Measurements from ENCODE around the gene GCNT3.

GCNT3 gene

DNA sequence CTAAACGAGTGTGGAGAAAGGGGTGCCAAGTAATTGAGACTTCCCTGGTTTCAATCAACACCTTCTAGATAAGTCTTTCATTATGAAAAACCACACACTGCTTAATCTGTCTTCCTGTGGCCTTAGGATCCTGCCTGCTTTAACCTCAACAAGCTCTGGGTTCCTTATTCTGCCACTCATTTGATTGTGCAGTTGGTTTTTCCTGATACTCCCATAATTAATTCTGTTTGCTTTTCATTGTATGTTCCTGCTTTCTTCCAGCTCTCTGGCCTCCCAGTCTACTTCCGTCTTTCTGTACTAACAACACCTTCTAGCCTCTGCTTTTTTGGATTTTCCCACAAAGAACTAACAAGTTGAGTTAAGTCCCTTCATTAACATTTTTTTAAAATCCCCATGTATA lies 20.2 kb upstream of the GCNT3 start:
- Histone ChIP-seq H3K36me3 (ENCODE audit: control insufficient read depth, insufficient read depth, low read length) (no peaks in the 10 kb centered on the region), H3K9ac (ENCODE audit: low read depth, low read length) (no peak overlapping the region), H3K4me3 (ENCODE audit: low read depth, low read length) (no peak overlapping the region), H3K27me3 (ENCODE audit: control insufficient read depth, insufficient read depth, low read length) (no peaks in the 10 kb centered on the region), H3K27ac (ENCODE audit: low read depth, low read length) (no peak overlapping the region), H3K9me3 (ENCODE audit: control insufficient read depth, insufficient read depth, low read length) (no peaks in the 10 kb centered on the region), H3K4me1 (ENCODE audit: control insufficient read depth, insufficient read depth, low read length) (no peaks in the 10 kb centered on the region)

DNA sequence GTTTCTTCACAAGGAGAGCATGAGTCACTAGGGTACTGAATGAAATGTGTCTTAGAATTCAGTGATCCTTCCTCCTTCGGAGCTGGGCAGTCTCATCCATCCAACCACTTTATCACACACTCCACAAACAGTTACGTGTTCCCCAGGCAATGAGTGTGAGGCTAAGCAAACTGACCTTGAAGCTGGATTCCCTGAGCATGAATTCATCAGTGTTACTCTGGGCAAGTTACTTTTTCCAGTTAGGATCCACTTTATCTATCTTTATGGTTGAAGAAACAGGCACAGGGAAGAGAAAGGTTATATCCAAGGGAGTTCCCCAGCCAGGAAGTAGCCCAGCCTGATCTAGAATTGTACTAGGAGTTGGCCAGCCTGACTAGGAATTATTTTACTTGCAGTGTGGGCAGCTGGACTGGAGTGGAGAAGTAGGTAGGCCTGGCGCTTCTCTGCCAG lies 17.1 kb upstream of the GCNT3 start:
- Histone ChIP-seq H3K9ac (ENCODE audit: low read depth, low read length) (no peak overlapping the region), H3K27me3 (ENCODE audit: control insufficient read depth, insufficient read depth, low read length) (no peaks in the 10 kb centered on the region), H3K4me3 (ENCODE audit: low read depth, low read length) (no peak overlapping the region), H3K36me3 (ENCODE audit: control insufficient read depth, insufficient read depth, low read length) (no peaks in the 10 kb centered on the region), H3K27ac (ENCODE audit: low read depth, low read length) (peak overlapping the region; percentile 9), H3K4me1 (ENCODE audit: control insufficient read depth, insufficient read depth, low read length) (no peaks in the 10 kb centered on the region), H3K9me3 (ENCODE audit: control insufficient read depth, insufficient read depth, low read length) (no peaks in the 10 kb centered on the region)

DNA sequence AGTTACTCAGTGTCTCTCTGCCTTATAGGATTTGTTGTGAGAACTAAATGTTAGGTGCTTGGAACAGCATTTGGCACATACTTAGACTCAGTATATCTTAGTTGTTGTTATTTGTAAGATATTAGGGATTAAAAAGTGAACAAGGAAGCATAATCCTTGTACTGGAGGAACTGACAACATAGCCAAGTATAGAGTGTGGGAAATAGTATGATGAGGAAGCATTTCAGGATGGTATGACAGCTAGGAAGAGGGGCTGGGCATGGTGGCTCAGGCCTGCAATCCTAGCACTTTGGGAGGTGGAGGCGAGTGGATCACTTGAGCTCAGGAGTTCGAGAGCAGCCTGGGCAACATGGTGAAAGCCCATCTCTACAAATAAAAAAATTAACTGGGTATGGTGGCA lies 16.6 kb upstream of the GCNT3 start:
- H3K36me3 ChIP-seq (ENCODE audit: control insufficient read depth, insufficient read depth, low read length), result no peaks in the 10 kb centered on the region
- no peak overlapping the region for H3K4me3 ChIP-seq (ENCODE audit: low read depth, low read length)
- H3K27ac ChIP-seq (ENCODE audit: low read depth, low read length), result peak overlapping the region; percentile 9
- H3K9ac ChIP-seq (ENCODE audit: low read depth, low read length), result no peak overlapping the region
- H3K4me1 ChIP-seq (ENCODE audit: control insufficient read depth, insufficient read depth, low read length), result no peaks in the 10 kb centered on the region
- no peaks in the 10 kb centered on the region for H3K27me3 ChIP-seq (ENCODE audit: control insufficient read depth, insufficient read depth, low read length)
- no peaks in the 10 kb centered on the region for H3K9me3 ChIP-seq (ENCODE audit: control insufficient read depth, insufficient read depth, low read length)

DNA sequence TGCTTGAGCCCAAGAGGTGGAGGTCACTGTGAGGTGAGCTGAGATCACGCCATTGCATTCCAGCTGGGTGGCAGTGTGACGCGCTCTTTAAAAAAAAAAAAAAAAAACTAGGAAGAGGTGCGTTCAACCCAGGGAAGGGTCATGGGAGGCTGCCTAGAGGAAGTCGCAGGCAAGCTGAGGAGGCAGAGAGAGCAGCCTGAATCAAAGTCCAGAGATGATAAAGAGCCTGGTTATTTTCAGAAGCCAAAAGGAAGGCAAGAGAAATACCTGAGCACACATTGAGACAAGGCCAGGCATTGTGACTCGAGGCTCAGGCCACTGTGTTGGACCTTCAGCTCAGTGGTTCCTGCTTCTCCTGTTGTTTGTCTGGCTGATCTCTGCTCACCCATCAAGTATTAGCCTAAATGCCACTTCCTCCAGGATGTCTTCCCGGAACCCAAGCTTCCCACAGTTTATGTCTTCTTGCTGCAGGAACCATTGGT lies 16.1 kb upstream of the GCNT3 start:
- Histone ChIP-seq H3K36me3 (ENCODE audit: control insufficient read depth, insufficient read depth, low read length) (no peaks in the 10 kb centered on the region), H3K9ac (ENCODE audit: low read depth, low read length) (no peak overlapping the region), H3K4me1 (ENCODE audit: control insufficient read depth, insufficient read depth, low read length) (no peaks in the 10 kb centered on the region), H3K27ac (ENCODE audit: low read depth, low read length) (no peak overlapping the region), H3K9me3 (ENCODE audit: control insufficient read depth, insufficient read depth, low read length) (no peaks in the 10 kb centered on the region), H3K27me3 (ENCODE audit: control insufficient read depth, insufficient read depth, low read length) (no peaks in the 10 kb centered on the region), H3K4me3 (ENCODE audit: low read depth, low read length) (no peak overlapping the region)

DNA sequence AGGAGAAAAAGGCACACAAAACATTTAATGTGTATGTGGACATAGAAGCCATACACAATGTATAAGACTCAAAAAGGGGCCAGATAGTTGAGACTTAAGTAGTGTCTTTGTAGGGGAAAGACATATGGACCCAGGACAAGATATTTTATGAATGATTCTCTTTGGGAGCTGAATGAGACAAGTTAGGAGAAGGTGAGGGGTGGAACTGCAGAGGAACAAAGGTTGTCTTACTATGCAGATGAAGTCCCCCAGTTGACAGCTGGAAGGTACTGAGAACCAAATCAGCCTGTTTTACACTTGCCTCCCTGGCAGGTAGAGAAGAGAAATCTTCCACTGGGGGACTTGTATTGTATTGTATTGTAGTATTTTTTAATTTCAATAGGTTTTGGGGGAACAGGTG lies 14.9 kb upstream of the GCNT3 start:
- no peaks in the 10 kb centered on the region for H3K4me1 ChIP-seq (ENCODE audit: control insufficient read depth, insufficient read depth, low read length)

DNA sequence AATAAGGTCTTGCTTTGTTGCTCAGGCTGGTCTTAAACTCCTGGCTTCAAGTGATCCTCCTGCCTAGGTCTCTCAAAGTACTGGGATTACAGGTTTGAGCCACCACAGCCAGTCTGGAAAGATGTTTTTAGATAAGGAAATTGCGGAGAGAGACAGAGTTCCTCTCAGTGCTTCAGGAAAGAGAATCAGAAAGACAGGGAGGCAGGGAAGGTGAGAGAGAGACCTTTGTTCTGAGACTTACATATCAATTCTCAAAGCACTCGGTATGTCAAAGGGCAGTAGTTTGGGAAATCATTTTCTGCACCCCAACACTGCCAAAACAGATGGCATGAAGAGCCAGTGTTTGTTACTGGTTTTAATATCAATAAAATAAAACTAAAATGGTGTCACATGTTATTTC lies 13.1 kb upstream of the GCNT3 start:
- H3K4me3 ChIP-seq (ENCODE audit: low read depth, low read length), result no peak overlapping the region
- H3K4me1 ChIP-seq (ENCODE audit: control insufficient read depth, insufficient read depth, low read length), result no peaks in the 10 kb centered on the region
- no peaks in the 10 kb centered on the region for H3K27me3 ChIP-seq (ENCODE audit: control insufficient read depth, insufficient read depth, low read length)
- H3K9ac ChIP-seq (ENCODE audit: low read depth, low read length), result no peak overlapping the region
- no peaks in the 10 kb centered on the region for H3K36me3 ChIP-seq (ENCODE audit: control insufficient read depth, insufficient read depth, low read length)
- H3K9me3 ChIP-seq (ENCODE audit: control insufficient read depth, insufficient read depth, low read length), result no peaks in the 10 kb centered on the region
- no peak overlapping the region for H3K27ac ChIP-seq (ENCODE audit: low read depth, low read length)

More for the DNA sequence above, 14.9 kb upstream of the GCNT3 start:
- no peak overlapping the region for H3K9ac ChIP-seq (ENCODE audit: low read depth, low read length)
- no peaks in the 10 kb centered on the region for H3K27me3 ChIP-seq (ENCODE audit: control insufficient read depth, insufficient read depth, low read length)
- no peaks in the 10 kb centered on the region for H3K9me3 ChIP-seq (ENCODE audit: control insufficient read depth, insufficient read depth, low read length)
- H3K27ac ChIP-seq (ENCODE audit: low read depth, low read length), result no peak overlapping the region
- no peak overlapping the region for H3K4me3 ChIP-seq (ENCODE audit: low read depth, low read length)
- no peaks in the 10 kb centered on the region for H3K36me3 ChIP-seq (ENCODE audit: control insufficient read depth, insufficient read depth, low read length)

DNA sequence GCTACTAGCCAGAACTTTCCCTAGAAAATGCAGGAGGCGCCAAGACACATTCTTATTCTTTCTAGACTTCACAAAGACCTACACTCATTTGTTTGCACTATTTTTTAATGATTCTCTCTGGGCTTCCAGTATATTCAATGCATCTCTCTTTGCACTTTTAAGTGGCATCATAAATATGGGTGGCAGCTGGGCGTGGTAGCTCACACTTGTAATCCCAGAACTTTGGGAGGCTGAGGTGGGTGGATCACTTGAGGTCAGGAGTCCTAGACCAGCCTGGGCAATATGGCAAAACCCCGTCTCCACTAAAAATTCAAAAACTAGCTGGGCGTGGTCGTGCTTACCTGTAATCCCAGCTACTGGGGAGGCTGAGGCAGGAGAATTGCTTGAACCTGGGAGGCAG lies 5.6 kb upstream of the GCNT3 start:
- H3K27ac ChIP-seq (ENCODE audit: low read depth, low read length), result no peak overlapping the region
- H3K4me1 ChIP-seq (ENCODE audit: control insufficient read depth, insufficient read depth, low read length), result no peaks in the 10 kb centered on the region
- no peaks in the 10 kb centered on the region for H3K36me3 ChIP-seq (ENCODE audit: control insufficient read depth, insufficient read depth, low read length)
- no peak overlapping the region for H3K4me3 ChIP-seq (ENCODE audit: low read depth, low read length)
- H3K27me3 ChIP-seq (ENCODE audit: control insufficient read depth, insufficient read depth, low read length), result no peaks in the 10 kb centered on the region
- H3K9me3 ChIP-seq (ENCODE audit: control insufficient read depth, insufficient read depth, low read length), result no peaks in the 10 kb centered on the region
- H3K9ac ChIP-seq (ENCODE audit: low read depth, low read length), result no peak overlapping the region

DNA sequence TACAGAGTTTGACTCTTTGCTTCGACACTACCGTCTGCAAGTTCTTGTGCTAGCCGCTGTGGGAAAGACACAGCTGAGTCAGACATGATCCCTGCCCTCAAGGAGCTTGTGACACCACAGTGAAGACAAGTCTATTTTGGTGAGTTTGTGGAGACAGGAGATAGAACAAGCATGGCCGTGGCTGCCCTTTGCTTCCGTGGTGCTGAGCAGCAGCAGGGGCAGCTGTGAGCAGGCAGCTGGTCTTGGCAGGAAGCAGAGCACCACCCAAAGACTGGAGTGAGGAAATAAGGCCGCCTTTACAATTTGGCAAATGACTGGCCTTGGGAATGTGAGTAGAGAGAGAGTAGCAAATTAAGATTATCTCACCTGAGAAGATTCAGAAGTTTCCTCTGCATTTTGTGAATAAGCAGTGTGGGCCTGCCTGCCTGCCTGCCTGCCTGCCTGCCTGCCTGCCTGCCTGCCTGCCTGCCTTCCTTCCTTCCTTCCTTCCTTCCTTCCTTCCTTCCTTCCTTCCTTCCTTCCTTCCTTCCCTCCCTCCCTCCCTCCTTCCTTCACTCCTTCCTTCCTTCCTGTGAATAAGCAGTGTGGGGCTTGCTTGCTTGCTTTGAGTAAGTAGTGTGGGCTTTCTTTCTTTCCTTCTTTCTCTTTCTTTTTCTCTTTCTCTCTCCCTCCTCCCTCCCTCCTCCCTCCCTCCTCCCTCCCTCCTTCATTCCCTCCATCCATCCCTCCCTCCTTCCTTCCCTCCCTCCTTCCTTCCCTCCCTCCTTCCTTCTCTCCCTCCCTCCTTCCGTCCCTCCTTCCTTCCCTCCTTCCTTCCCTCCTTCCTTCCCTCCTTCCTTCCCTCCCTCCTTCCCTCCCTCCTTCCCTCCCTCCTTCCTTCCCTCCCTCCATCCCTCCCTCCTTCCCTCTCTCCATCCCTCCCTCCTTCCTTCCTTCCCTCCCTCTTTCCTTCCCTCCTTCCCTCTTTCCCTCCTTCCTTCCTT lies 1.6 kb upstream of the GCNT3 start:
- no peaks in the 10 kb centered on the region for H3K9me3 ChIP-seq (ENCODE audit: control insufficient read depth, insufficient read depth, low read length)
- H3K27me3 ChIP-seq (ENCODE audit: control insufficient read depth, insufficient read depth, low read length), result 0 out of 2 replicates have a peak, but pooled peaks cover 2% of the 10 kb centered on the region
- no peak overlapping the region for H3K4me3 ChIP-seq (ENCODE audit: low read depth, low read length)
- H3K4me1 ChIP-seq (ENCODE audit: control insufficient read depth, insufficient read depth, low read length), result no peaks in the 10 kb centered on the region
- no peaks in the 10 kb centered on the region for H3K36me3 ChIP-seq (ENCODE audit: control insufficient read depth, insufficient read depth, low read length)
- H3K27ac ChIP-seq (ENCODE audit: low read depth, low read length), result no peak overlapping the region
- H3K9ac ChIP-seq (ENCODE audit: low read depth, low read length), result no peak overlapping the region

DNA sequence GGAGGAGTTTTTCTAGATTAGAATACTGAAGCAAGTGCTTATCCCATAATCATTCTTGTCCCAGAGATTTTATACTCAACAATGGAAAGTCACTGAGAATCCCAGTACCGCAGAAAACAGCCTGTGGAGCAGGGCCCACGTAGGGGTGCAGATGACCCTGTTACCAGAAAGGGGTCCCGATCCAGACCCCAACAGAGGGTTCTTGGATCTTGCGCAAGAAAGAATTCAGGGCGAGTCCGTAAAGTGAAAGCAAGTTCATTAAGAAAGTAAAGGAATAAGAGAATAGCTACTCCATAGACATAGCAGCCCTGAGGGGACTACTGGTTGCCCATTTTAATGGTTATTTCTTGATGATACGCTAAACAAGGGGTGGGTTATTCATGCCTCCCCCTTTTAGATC lies 2.6 kb downstream of the GCNT3 start:
- H3K27ac ChIP-seq (ENCODE audit: low read depth, low read length), result no peak overlapping the region
- no peaks in the 10 kb centered on the region for H3K36me3 ChIP-seq (ENCODE audit: control insufficient read depth, insufficient read depth, low read length)
- 0 out of 2 replicates have a peak, but pooled peaks cover 2% of the 10 kb centered on the region for H3K27me3 ChIP-seq (ENCODE audit: control insufficient read depth, insufficient read depth, low read length)

DNA sequence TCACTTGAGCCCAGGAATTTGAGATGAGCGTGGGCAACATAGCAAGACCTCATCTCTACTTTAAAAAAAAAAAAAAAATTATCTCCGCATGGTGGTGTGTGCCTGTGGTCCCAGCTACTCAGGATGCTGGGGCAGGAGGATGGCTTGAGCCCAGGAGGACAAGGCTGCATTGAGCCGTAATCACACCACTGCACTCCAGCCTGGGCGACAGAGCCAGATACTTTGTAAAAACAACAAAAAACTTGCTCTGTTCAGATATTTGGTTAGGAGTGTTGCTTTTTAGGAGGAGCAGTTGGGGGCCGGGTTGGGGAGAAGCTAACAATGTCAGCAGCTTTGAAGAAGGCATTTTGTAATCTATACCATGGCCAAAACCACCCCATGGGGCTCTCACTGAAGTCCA lies 4.1 kb downstream of the GCNT3 start:
- Histone ChIP-seq H3K4me1 (ENCODE audit: control insufficient read depth, insufficient read depth, low read length) (no peaks in the 10 kb centered on the region), H3K4me3 (ENCODE audit: low read depth, low read length) (no peak overlapping the region), H3K9ac (ENCODE audit: low read depth, low read length) (no peak overlapping the region), H3K9me3 (ENCODE audit: control insufficient read depth, insufficient read depth, low read length) (no peaks in the 10 kb centered on the region), H3K36me3 (ENCODE audit: control insufficient read depth, insufficient read depth, low read length) (no peaks in the 10 kb centered on the region), H3K27ac (ENCODE audit: low read depth, low read length) (no peak overlapping the region), H3K27me3 (ENCODE audit: control insufficient read depth, insufficient read depth, low read length) (0 out of 2 replicates have a peak, but pooled peaks cover 2% of the 10 kb centered on the region)

More for the DNA sequence above, 2.6 kb downstream of the GCNT3 start:
- H3K9me3 ChIP-seq (ENCODE audit: control insufficient read depth, insufficient read depth, low read length), result no peaks in the 10 kb centered on the region
- no peak overlapping the region for H3K9ac ChIP-seq (ENCODE audit: low read depth, low read length)
- no peaks in the 10 kb centered on the region for H3K4me1 ChIP-seq (ENCODE audit: control insufficient read depth, insufficient read depth, low read length)
- H3K4me3 ChIP-seq (ENCODE audit: low read depth, low read length), result no peak overlapping the region

DNA sequence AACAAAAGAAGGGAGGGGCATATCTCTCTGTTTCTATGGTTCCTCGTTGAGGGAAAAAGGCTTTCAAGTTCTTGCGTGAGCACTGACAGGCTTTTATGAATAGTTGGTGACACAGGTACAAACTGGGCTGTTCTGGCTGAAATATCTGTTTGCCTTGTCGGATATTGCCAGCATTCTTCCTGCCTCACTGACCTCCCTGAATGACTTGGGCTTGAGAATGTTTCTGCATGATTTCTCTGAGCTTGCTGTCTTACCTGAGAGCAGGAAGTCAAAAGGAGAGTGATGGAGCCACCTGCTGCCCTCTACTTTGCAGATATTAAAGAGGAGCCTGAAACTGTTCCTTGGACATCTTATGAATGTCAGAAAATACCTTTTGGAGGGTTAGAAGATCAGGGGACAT lies 4.8 kb downstream of the GCNT3 start:
- Histone ChIP-seq H3K9ac (ENCODE audit: low read depth, low read length) (no peak overlapping the region), H3K4me1 (ENCODE audit: control insufficient read depth, insufficient read depth, low read length) (no peaks in the 10 kb centered on the region), H3K4me3 (ENCODE audit: low read depth, low read length) (no peak overlapping the region), H3K27ac (ENCODE audit: low read depth, low read length) (no peak overlapping the region), H3K9me3 (ENCODE audit: control insufficient read depth, insufficient read depth, low read length) (no peaks in the 10 kb centered on the region), H3K36me3 (ENCODE audit: control insufficient read depth, insufficient read depth, low read length) (no peaks in the 10 kb centered on the region), H3K27me3 (ENCODE audit: control insufficient read depth, insufficient read depth, low read length) (0 out of 2 replicates have a peak, but pooled peaks cover 2% of the 10 kb centered on the region)
